Erythroblast (primary cell): ENCODE data around the gene PXYLP1.

Source experiments
- DNase-seq, 2 experiments: peaks; one replicate each; lab custom pipeline; 2025; lab: John Stamatoyannopoulos, UW
- GATA1 ChIP-seq: IDR thresholded peaks from 2 replicates; pipeline ENCODE4 v1.6.1; 2011; ENCODE audit warnings: low read depth, mild to moderate bottlenecking, control low read depth, low read length, moderate library complexity
- POLR2A ChIP-seq: IDR thresholded peaks from 2 replicates; pipeline ENCODE4 v1.6.1; 2011; ENCODE audit warnings: mild to moderate bottlenecking, low read length

PXYLP1 gene

GRCh38 chr3:141250342-141250741 is 18.7 kb downstream of the PXYLP1 start:
- DNase-seq: no peak
- TF ChIP-seq GATA1: no peak
- no peak for TF ChIP-seq POLR2A

DNA sequence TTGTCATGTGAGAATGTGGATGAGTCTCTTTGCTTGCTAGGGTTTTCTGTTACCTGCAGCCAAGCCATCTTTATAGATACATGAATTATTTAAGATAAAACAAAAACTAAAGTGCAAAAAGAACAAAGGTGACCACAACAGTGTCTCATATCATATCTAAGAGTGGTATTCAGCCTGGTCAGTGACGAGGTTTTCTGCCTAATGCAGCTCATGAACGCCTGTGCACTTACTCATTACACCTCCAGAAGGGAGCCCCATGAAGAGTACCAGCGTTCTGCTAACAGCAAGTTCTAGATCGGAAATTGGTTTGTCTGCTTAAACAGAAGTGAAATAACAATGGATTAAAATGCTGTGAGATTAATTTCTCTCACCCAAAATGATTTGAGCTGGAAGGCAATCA is 19.2 kb downstream of the PXYLP1 start:
- DNase-seq: no peak
- TF ChIP-seq GATA1 (no peak), POLR2A (no peak)

DNA sequence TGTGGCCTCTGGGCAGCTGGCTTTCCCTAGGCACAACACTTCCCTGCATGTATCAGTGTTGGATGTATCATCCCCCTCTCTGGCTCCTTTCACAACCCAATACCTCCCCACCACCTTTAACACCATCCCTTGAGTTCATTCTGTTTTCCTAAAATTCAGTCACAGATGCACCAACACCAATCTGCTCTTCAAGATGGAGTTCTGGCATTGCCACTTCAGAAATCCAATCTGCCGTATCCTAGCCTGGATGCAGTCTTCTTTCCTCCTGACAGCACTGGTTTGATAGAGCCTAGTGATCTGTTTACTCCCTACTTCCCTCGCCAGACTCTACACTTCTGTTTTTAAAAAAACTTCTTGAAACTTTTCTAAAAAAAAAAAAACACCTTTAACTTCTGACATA is 21.7 kb downstream of the PXYLP1 start:
- no peak for TF ChIP-seq POLR2A
- TF ChIP-seq GATA1: no peak
- no peak for DNase-seq

DNA sequence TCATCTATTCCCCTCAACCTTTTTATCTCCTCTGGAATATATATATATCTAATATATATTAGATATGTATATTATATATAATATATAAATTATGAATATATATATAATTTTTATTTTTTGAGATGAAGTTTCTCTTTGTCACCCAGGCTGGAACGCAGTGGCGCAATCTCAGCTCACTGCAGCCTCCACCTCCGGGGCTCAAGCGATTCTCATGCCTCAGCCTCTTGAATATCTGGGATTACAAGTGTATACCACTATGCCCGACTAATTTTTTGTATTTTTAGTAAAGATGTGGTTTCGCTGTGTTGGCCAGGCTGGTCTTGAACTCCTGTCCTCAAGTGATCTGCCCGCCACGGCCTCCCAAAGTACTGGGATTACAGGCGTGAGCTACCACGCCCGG is 22.2 kb downstream of the PXYLP1 start:
- no peak for DNase-seq

DNA sequence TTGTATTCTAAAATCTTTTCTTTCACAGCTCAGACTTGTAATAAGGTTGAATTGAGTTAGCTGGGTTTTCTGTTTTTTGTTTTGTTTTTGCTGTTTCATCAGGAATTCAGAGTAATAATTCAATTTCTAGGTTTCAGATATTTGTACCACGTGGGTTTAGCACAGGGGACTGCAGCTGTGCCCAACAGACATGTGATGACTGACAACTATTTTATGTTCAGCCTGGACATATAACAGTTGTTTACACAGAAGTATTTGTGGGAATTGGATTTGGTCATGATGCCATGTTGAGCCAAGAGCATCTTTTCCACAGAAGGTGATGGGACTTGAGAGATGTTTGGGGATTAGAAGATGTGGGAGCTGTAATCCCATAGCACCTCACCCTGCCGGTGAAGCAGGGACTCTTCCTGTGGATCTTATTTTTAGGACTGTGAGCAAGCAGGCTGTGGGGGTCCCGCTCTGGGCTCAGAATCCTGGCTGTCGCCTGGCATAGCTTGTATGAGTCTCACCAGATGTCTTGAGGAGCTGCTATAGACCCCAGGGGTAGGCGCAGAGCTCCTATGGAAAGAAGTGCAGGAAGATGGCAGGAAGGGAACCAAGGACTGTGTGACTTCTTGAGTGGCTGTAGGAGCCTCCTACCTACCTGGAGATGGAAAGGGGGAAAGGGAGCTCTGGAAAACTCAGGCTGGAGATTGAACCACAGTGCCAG is 23.7 kb downstream of the PXYLP1 start:
- DNase-seq: no peak
- no peak for TF ChIP-seq GATA1
- TF ChIP-seq POLR2A: no peak

More for the DNA sequence above, 22.2 kb downstream of the PXYLP1 start:
- TF ChIP-seq GATA1 (no peak), POLR2A (no peak)

GRCh38 chr3:141255846-141256261 is 24.2 kb downstream of the PXYLP1 start:
- peak in 1 of 2 experiments; percentile 7 for DNase-seq

GRCh38 chr3:141256820-141257219 is 25.2 kb downstream of the PXYLP1 start:
- TF ChIP-seq GATA1 (no peak), POLR2A (no peak)
- DNase-seq: no peak

More at GRCh38 chr3:141255846-141256261, 24.2 kb downstream of the PXYLP1 start:
- TF ChIP-seq POLR2A (no peak), GATA1 (no peak)

GRCh38 chr3:141257961-141258360 is 26.3 kb downstream of the PXYLP1 start:
- TF ChIP-seq GATA1: no peak
- no peak for TF ChIP-seq POLR2A
- no peak for DNase-seq

GRCh38 chr3:141258973-141259372 is 27.3 kb downstream of the PXYLP1 start:
- TF ChIP-seq GATA1: no peak
- TF ChIP-seq POLR2A: no peak
- DNase-seq: no peak

DNA sequence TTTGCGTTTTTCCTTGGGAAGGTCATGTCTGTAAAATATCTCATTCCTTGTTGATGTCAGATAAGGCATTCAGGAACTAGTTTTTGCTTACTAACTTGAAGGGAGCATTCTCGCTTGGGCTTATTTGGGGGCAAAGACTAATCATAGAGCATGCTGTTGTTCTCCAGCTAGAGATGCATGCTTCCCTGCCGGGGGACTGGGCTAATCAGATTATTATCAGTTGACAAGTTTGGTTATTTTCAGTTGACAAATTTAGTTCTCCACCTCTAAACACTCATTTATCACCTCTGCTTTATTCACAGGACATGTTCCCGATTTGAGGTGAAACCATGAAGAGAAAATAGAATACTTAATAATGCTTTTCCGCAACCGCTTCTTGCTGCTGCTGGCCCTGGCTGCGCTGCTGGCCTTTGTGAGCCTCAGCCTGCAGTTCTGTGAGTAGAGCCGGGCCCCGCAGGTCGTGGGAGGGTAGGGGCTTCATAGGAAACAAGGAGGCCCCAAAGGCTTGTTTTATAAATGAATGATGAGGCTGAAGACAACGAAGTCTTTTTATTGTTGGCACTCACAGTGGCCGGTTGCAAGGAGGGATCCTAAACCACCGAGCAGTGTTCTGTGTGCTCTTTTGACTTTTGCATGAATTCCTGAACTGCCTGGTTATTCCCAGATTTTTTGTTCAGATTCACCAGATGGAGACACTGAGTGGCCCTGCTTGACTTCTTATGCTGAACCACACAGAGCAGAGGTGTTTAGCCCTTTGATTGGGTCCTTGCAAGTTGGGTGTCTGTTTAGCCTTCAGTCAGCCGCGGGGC is 28.4 kb downstream of the PXYLP1 start:
- no peak for TF ChIP-seq POLR2A
- no peak for TF ChIP-seq GATA1
- DNase-seq: no peak

DNA sequence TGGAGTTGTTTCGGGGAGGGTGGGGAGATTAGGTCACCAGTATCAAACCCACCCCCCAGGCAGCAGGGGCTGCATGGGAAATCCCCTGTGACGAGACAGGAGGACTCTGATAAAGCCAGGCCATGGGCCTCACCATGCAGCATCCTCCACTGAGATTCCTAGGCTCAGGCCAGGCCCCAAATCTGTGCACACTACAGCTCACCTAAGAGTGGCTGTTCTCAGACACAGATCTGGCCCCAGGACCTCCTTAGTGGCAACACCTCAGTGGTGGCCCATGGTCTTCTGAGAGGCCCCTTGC is 29.0 kb downstream of the PXYLP1 start:
- no peak for DNase-seq

GRCh38 chr3:141261472-141262307 is 30.1 kb downstream of the PXYLP1 start:
- DNase-seq: no peak
- TF ChIP-seq POLR2A (no peak), GATA1 (no peak)

More for the DNA sequence above, 29.0 kb downstream of the PXYLP1 start:
- TF ChIP-seq POLR2A (no peak), GATA1 (no peak)

DNA sequence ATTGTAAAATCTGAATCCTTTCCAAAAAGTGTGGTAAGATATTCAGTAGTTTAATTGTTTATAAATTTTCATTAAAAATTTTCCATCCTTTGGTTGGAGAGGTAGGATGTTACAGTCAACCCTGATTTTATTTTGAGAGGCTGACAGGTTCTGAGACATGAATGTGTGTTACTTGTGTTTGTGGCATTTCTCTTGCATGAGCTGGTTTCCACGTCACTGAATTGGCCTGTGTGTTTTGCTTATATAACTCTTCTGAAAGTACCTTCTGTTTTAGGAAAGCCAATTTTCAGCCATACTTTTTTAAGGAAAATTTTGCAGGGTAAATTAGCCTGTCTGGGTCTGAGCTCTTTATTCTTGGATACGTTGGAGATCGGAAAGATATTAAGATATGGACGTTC is 30.7 kb downstream of the PXYLP1 start:
- no peak for DNase-seq

DNA sequence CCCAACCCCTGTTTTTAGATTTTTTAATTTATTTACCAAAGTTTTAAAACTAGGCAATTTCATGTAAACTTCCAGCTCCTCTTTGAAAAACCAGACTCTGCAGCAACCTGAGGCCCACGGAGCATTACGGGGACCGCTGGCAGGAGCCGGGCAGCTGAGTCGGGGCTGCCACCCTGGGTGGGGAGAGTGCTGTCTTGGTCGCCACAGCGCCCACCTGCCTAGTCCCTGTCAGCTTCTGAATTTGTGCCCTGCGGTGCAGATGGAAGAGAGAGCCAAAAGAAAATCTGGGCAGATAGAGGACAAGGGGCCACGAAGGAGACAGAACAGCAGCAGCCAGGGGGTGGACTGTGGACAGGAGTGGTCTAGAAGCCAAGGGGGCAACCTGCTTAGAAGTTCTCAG is 34.6 kb downstream of the PXYLP1 start:
- TF ChIP-seq POLR2A (no peak), GATA1 (no peak)
- no peak for DNase-seq

More for the DNA sequence above, 30.7 kb downstream of the PXYLP1 start:
- TF ChIP-seq GATA1: no peak
- no peak for TF ChIP-seq POLR2A
